Measurements from ENCODE around the gene KIAA1671.
"Not testable (repeated sequence)": the region's sequence is repeated elsewhere in the genome, so short reads cannot be mapped to it uniquely, and the experiment has no call there.

The KIAA1671 gene

DNA sequence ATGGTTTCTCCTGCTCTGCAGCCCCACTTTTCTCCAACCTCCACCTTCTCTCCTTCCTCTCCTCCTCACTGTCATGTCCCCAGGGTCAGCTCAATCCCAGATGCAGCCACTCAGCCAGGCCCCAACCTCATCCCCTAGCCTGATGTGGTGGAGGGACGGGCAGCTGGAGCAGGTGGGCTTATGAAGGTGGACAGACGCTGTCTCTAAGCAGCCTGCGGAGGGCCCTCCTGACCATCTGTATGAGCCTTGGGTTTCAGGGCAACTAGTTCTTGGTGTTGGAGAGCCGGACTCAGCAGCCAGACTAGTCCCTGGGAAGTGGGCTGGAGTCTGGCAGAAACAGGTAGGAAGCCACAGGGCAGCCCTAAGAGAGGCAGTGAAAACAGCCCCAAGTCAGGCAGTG lies 285.0 kb downstream of the KIAA1671 start:
- H3K4me3 ChIP-seq (ENCODE audit: low read depth, low read length): no peak overlapping the region
- ChIA-PET CTCF (no interaction called here), POLR2A (no interaction called here)
- no peak for DNase-seq (ENCODE audit: low read depth, low spot score)
- TF ChIP-seq CTCF (IDR thresholded peaks at IDR 0.05; ENCODE audit: insufficient read depth, low read length, missing control alignments): no peak

DNA sequence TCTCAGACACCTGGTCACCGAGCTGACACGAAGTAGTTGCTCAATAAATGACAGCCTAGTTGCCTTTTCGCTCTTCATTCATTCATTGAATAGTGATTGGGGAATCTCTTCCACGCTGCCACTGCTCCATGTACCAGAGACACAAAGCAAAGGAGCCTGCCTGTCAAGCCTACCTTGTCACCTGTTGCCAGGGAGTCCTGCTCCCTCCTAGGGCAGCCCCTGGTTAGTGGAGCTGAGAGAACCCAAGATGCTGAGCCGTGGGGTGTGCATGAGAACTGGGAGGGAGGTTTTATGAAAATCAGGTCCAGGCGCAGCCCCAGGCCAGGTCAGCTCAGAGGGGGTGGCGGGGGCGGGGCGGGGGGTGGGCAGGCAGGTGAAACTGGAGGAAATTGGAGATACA lies 285.5 kb downstream of the KIAA1671 start:
- CTCF ChIA-PET; DNase-seq (ENCODE audit: low read depth, low spot score); H3K4me3 ChIP-seq (ENCODE audit: low read depth, low read length); POLR2A ChIA-PET: not testable (repeated sequence)
